Measurements from ENCODE around the gene CADM1. TPM values are rescaled to one million over a fixed set of nuclear protein-coding genes. Genes with fewer than 3 reads are reported as not detected.

CADM1 gene
- total and polyA plus RNA-seq, 9 of the 15 experiments (the other 6 are each of a cell fraction or from before 2014, with no cell fraction given), result 0.42 TPM; not detected in 8

- DNase-seq (ENCODE audit: extremely low read depth in 1 of 4, low spot score in 3 of 4), result no peak
- TF ChIP-seq GTF2E2 (tag; IDR thresholded peaks at IDR 0.05) (no peak), ARHGAP35 (IDR thresholded peaks at IDR 0.05; ENCODE audit: partially characterized antibody) (no peak), CBX3 (IDR thresholded peaks at IDR 0.05; ENCODE audit: borderline replicate concordance in 1 of 2, low read length in 2 of 2) (no peak), SMAD1 (IDR thresholded peaks at IDR 0.05; ENCODE audit: low read depth, low read length, partially characterized antibody) (no peak), GATAD2B (IDR thresholded peaks at IDR 0.05; ENCODE audit: borderline replicate concordance) (no peak), HDAC6 (IDR thresholded peaks at IDR 0.05; ENCODE audit: low read depth, low read length) (no peak), ZNF717 (CRISPR knock-in tag; IDR thresholded peaks at IDR 0.05) (no peak), CCAR2 (IDR thresholded peaks at IDR 0.05; ENCODE audit: low read depth, low read length) (no peak), ZNF561 (CRISPR knock-in tag; conservative IDR thresholded peaks at IDR 0.05) (no peak), MAFG (tag; conservative IDR thresholded peaks at IDR 0.05) (no peak), ZNF316 (IDR thresholded peaks at IDR 0.05) (no peak), ZBTB7A (IDR thresholded peaks at IDR 0.05; ENCODE audit: borderline replicate concordance, control insufficient read depth, low read depth, low read length) (no peak), KLF16 (IDR thresholded peaks at IDR 0.05) (no peak), NCOA1 (IDR thresholded peaks at IDR 0.05; ENCODE audit: low read depth) (no peak), ZNF224 (CRISPR knock-in tag; IDR thresholded peaks at IDR 0.05) (no peak), DMBX1 (CRISPR knock-in tag; IDR thresholded peaks at IDR 0.05; ENCODE audit: borderline replicate concordance) (no peak), DNMT1 (IDR thresholded peaks at IDR 0.05) (no peak), ZNF384 (IDR thresholded peaks at IDR 0.05; ENCODE audit: low read depth, low read length) (no peak)
- TF ChIP-seq, protein P1, sequence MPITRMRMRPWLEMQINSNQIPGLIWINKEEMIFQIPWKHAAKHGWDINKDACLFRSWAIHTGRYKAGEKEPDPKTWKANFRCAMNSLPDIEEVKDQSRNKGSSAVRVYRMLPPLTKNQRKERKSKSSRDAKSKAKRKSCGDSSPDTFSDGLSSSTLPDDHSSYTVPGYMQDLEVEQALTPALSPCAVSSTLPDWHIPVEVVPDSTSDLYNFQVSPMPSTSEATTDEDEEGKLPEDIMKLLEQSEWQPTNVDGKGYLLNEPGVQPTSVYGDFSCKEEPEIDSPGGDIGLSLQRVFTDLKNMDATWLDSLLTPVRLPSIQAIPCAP (CRISPR knock-in tag; IDR thresholded peaks at IDR 0.05; ENCODE audit: borderline replicate concordance), result no peak
- TF ChIP-seq, protein P2, sequence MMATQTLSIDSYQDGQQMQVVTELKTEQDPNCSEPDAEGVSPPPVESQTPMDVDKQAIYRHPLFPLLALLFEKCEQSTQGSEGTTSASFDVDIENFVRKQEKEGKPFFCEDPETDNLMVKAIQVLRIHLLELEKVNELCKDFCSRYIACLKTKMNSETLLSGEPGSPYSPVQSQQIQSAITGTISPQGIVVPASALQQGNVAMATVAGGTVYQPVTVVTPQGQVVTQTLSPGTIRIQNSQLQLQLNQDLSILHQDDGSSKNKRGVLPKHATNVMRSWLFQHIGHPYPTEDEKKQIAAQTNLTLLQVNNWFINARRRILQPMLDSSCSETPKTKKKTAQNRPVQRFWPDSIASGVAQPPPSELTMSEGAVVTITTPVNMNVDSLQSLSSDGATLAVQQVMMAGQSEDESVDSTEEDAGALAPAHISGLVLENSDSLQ (IDR thresholded peaks at IDR 0.05), result no peak
- H3K9me3 ChIP-seq (replicated peaks; ENCODE audit: control insufficient read depth, insufficient read depth, low read depth, low read length), result no peaks in the 10 kb centered on the region
- ATAC-seq, result no peak
- intact Hi-C loops (cut with micrococcal nuclease) (no loop called here), in situ Hi-C loops (cut with MboI) (no loop called here)
- no peak overlapping the region for H3K4me2 ChIP-seq (ENCODE audit: insufficient read depth, low read length)
- H3K9ac ChIP-seq (ENCODE audit: insufficient read depth in 1 of 2, low read depth in 2 of 2, low read length in 2 of 2), result no peak overlapping the region
- ChIA-PET POLR2A (no interaction called here), CTCF (ENCODE audit: low intra/inter-chr PET ratio) (no interaction called here)
- no peaks in the 10 kb centered on the region for H3K4me1 ChIP-seq (replicated peaks in 1 of 2; ENCODE audit: control insufficient read depth in 2 of 2, insufficient read depth in 2 of 2, low read length in 2 of 2)
- H3K27me3 ChIP-seq (ENCODE audit: control insufficient read depth in 2 of 2, insufficient read depth in 2 of 2, low read length in 2 of 2), result no peaks in the 10 kb centered on the region
- H2AFZ ChIP-seq (ENCODE audit: low read depth, low read length), result no peak overlapping the region
- no peaks in the 10 kb centered on the region for H3K9me1 ChIP-seq (ENCODE audit: control insufficient read depth, insufficient read depth, low read length)
- FAIRE-seq, result no peak
- no peaks in the 10 kb centered on the region for H4K20me1 ChIP-seq (replicated peaks; ENCODE audit: control insufficient read depth, insufficient read depth, low read length)
- H3K36me3 ChIP-seq (ENCODE audit: control insufficient read depth, insufficient read depth, low read length), result no peaks in the 10 kb centered on the region
- BruUV-seq (replicated peaks), result no TSS peak
- H3K4me3 ChIP-seq, result no peak overlapping the region
- no peaks in the 10 kb centered on the region for H3K79me2 ChIP-seq (ENCODE audit: control insufficient read depth, insufficient read depth, low read length)
- H3K27ac ChIP-seq (ENCODE audit: extremely low read depth, low read depth, low read length), result no peak overlapping the region
Measured at GRCh38 chr11:115459563-115459962, 44.7 kb downstream of the CADM1 start.

Data from K562 (cell line).